HK-2 (cell line): Measurements from ENCODE around the gene C18orf32.
"Not testable (repeated sequence)": the region's sequence is repeated elsewhere in the genome, so short reads cannot be mapped to it uniquely, and the experiment has no call there.

ENCODE experiments used
- DNase-seq: peaks from one replicate; pipeline ENCODE4 v3.0.0-alpha.2; 2018; ENCODE audit not compliant: unreplicated experiment

Gene C18orf32

GRCh38 chr18:49467599-49467998, 19.4 kb downstream of the C18orf32 start:
- DNase-seq, result no peak

GRCh38 chr18:49467019-49467563, 19.9 kb downstream of the C18orf32 start:
- DNase-seq, result no peak

GRCh38 chr18:49464718-49465598, 22.1 kb downstream of the C18orf32 start:
- DNase-seq, result no peak

GRCh38 chr18:49461602-49461977, 25.4 kb downstream of the C18orf32 start:
- no peak for DNase-seq

GRCh38 chr18:49460976-49461601, 25.9 kb downstream of the C18orf32 start:
- no peak for DNase-seq

GRCh38 chr18:49459404-49460171, 27.4 kb downstream of the C18orf32 start:
- no peak for DNase-seq

- no peak for DNase-seq
These were observed 29.4 kb downstream of the C18orf32 start for GRCh38 chr18:49457616-49458015.

- no peak for DNase-seq
These were observed 30.2 kb downstream of the C18orf32 start for GRCh38 chr18:49456794-49457193.

- DNase-seq, result not testable (repeated sequence)
These were observed 34.5 kb downstream of the C18orf32 start for GRCh38 chr18:49452534-49452933.

GRCh38 chr18:49447810-49448745, 39.0 kb downstream of the C18orf32 start:
- DNase-seq, result peak; percentile 20

GRCh38 chr18:49446481-49446880, 40.6 kb downstream of the C18orf32 start:
- DNase-seq, result no peak

- DNase-seq, result no peak
These were observed 42.5 kb downstream of the C18orf32 start for GRCh38 chr18:49444581-49444980.

GRCh38 chr18:49443837-49444236, 43.2 kb downstream of the C18orf32 start:
- DNase-seq, result no peak

- no peak for DNase-seq
These were observed 45.6 kb downstream of the C18orf32 start for GRCh38 chr18:49441338-49441938.

GRCh38 chr18:49435170-49435569, 51.9 kb downstream of the C18orf32 start:
- DNase-seq, result no peak

GRCh38 chr18:49432602-49433001, 54.4 kb downstream of the C18orf32 start:
- DNase-seq, result no peak

GRCh38 chr18:49431165-49431962, 55.7 kb downstream of the C18orf32 start:
- DNase-seq, result no peak
